ENCODE results near the gene RGS9.

DNA sequence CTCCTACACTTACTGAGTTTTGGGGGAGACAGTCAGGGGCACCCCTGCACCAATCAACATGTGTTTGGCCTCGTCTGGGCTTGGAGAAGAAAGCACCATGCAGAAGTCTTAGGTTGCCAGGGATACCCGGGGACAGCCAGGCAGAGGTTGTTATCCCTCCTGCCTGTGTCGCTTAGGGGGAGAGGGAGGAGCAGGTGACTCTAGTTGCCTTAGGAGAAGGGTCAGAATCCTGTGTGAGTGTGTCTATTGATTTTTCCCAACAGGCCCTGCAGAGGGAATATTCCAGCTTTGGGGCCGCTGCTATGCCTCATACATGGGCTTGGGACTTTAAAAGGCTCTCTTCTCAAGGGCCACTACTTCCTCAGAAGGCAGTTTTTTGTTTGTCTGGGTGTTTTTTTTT is 89.1 kb downstream of the RGS9 start:
- TF ChIP-seq, protein P1, sequence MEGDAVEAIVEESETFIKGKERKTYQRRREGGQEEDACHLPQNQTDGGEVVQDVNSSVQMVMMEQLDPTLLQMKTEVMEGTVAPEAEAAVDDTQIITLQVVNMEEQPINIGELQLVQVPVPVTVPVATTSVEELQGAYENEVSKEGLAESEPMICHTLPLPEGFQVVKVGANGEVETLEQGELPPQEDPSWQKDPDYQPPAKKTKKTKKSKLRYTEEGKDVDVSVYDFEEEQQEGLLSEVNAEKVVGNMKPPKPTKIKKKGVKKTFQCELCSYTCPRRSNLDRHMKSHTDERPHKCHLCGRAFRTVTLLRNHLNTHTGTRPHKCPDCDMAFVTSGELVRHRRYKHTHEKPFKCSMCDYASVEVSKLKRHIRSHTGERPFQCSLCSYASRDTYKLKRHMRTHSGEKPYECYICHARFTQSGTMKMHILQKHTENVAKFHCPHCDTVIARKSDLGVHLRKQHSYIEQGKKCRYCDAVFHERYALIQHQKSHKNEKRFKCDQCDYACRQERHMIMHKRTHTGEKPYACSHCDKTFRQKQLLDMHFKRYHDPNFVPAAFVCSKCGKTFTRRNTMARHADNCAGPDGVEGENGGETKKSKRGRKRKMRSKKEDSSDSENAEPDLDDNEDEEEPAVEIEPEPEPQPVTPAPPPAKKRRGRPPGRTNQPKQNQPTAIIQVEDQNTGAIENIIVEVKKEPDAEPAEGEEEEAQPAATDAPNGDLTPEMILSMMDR (IDR thresholded peaks at IDR 0.05) = no peak
- TF ChIP-seq EP300 (IDR thresholded peaks at IDR 0.05) (no peak), POLR2AphosphoS5 (IDR thresholded peaks at IDR 0.05) (no peak)

Data from stomach (tissue), 4 donors.